HG02973 (cell line): ENCODE measurements around the gene COL4A5.
"Not testable (repeated sequence)": the region's sequence is repeated elsewhere in the genome, so short reads cannot be mapped to it uniquely, and the experiment has no call there.

Experiments used
- ATAC-seq: cut with Tn5 transposase; IDR thresholded peaks from one replicate; pipeline ENCODE4 v1.9.1; 2021; ENCODE audit warnings: moderate library complexity; ENCODE audit not compliant: unreplicated experiment

Gene COL4A5

GRCh38 chrX:108439426-108439942 is at the start of gene COL4A5:
TSS of gene COL4A5 (plus strand) at chrX:108439838. CDS start at chrX:108440126, 288 bp downstream.
- no peak for ATAC-seq

GRCh38 chrX:108390976-108391717 is 48.5 kb upstream of the COL4A5 start:
- ATAC-seq: not testable (repeated sequence)

- ATAC-seq: no peak
Observed at GRCh38 chrX:108396188-108396891, 43.3 kb upstream of the COL4A5 start.

- ATAC-seq: no peak
Observed at GRCh38 chrX:108396986-108397385, 42.7 kb upstream of the COL4A5 start.

GRCh38 chrX:108397627-108398391 is 41.8 kb upstream of the COL4A5 start:
- ATAC-seq: no peak

GRCh38 chrX:108399418-108400165 is 40.0 kb upstream of the COL4A5 start:
- no peak for ATAC-seq

GRCh38 chrX:108412783-108413182 is 26.9 kb upstream of the COL4A5 start:
- ATAC-seq: no peak

- no peak for ATAC-seq
Observed at GRCh38 chrX:108415146-108415545, 24.5 kb upstream of the COL4A5 start.

- no peak for ATAC-seq
Observed at GRCh38 chrX:108415891-108416290, 23.7 kb upstream of the COL4A5 start.

GRCh38 chrX:108417257-108417656 is 22.4 kb upstream of the COL4A5 start:
- ATAC-seq: no peak

- no peak for ATAC-seq
Observed at GRCh38 chrX:108419401-108419800, 20.2 kb upstream of the COL4A5 start.

GRCh38 chrX:108420481-108420880 is 19.2 kb upstream of the COL4A5 start:
- no peak for ATAC-seq

- ATAC-seq: no peak
Observed at GRCh38 chrX:108426262-108426661, 13.4 kb upstream of the COL4A5 start.

- no peak for ATAC-seq
Observed at GRCh38 chrX:108435261-108435660, 4.4 kb upstream of the COL4A5 start.

- ATAC-seq: no peak
Observed at GRCh38 chrX:108437349-108438109, 2.1 kb upstream of the COL4A5 start.

- no peak for ATAC-seq
Observed at GRCh38 chrX:108438110-108438623, 1.5 kb upstream of the COL4A5 start, which contains the start of gene COL4A6. TSS of gene COL4A6 (minus strand) at chrX:108438422. CDS start at chrX:108438196, 226 bp downstream.

GRCh38 chrX:108439961-108440696 is 491 bp downstream of the COL4A5 start:
- no peak for ATAC-seq

- ATAC-seq: no peak
Observed at GRCh38 chrX:108442901-108443464, 3.3 kb downstream of the COL4A5 start.

- no peak for ATAC-seq
Observed at GRCh38 chrX:108447303-108447702, 7.7 kb downstream of the COL4A5 start.
